ENCODE results near the gene RPUSD1.
A peak's percentile ranks its signal among the peaks of the same experiment; 100 is the strongest.

Gene RPUSD1

DNA sequence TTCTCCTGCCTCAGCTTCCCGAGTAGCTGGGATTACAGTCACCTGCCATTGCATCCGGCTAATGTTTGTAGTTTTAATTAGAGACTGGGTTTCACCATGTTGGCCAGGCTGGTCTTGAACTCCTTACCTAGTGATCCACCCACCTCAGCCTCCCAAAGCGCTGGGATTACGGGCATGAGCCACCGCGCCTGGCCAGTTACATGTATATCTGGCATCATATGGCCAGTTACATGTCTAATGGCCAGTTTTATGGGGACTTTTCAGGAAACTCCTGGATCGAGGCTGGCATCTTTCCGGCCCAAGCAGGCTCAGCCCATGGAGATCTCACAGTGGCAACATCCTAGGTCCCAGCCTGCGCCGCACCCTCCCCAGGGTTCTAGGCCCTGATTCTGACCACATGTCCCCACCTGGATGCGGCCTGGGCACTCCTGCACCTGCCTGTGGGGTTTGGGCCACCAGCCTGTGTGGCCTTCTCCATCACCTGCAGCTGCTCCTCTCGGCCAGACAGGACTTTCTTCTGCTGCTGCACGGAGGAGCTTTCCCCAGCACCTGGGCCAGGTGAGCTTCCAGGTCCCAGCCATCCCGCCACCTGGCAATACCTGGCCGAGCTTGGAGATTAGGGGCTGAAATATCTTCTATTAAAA, 46.1 kb downstream of the RPUSD1 start:
- in situ Hi-C loops (cut with HindIII; ENCODE audit: low pct_ligation_motif_present, low pct_unique_long_range_greater_than_20kb, low sequenced_read_pairs), result no loop called here
- no peak for DNase-seq

DNA sequence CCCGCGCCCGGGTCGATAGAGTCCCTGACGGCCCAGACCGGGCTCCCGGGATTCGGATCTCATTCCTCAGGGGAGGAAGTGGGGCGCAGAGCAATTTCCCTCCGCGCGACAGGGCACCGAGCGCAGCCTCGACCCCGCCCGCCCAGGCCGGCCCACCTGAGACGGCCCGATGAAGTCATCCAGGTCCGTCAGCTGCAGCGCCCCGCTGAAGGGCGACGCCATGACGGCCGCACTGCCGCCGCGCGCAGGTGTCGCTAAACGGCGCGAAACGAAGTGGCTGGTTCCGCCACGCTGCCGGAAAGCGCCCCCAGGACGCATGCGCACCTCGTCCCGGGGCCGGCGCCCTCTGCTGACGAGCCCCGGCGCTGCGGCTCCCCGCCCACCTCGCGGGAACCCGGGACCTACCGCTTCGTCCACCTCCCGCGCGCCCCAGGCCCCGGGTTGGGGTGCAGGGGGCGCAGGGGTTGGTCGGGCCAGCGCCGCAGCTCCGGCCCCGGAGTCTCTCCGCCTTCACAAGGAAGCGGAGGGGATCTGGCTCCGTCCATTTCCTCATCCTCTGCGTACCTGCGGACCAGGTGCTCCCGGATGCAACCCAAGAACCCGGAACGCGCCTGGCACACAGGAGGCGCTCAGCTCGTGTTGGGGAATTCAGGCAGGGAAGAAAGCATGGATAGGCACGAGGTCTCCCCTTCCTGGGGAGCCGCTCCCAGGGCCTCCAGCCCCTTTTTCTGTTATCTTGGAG, 47.2 kb downstream of the RPUSD1 start, which contains the start of gene CIAO3:
TSS of gene CIAO3 (minus strand) at position 234 of the 742 bp plus-strand sequence. CDS start at position 222, 12 bp downstream.
- peak; percentile 96 for DNase-seq
- in situ Hi-C loops (cut with HindIII; ENCODE audit: low pct_ligation_motif_present, low pct_unique_long_range_greater_than_20kb, low sequenced_read_pairs), result no loop called here

DNA sequence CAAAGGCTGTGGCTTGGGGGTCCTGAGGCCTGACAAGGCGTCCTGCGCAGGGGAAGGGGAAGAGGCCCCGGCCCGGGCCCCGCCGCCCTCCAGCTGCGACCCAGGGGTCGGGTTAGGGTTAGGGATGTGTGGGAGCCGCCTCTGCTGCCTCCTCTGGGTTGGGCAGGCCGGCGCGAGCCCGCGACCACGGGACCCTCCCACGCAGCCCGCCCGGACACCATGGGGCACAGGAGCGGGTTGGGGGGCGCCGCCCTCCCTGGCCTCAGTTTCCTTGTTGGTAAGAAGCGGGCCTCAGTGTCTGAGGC, 47.8 kb downstream of the RPUSD1 start:
- in situ Hi-C loops (cut with HindIII; ENCODE audit: low pct_ligation_motif_present, low pct_unique_long_range_greater_than_20kb, low sequenced_read_pairs), result no loop called here
- no peak for DNase-seq

DNA sequence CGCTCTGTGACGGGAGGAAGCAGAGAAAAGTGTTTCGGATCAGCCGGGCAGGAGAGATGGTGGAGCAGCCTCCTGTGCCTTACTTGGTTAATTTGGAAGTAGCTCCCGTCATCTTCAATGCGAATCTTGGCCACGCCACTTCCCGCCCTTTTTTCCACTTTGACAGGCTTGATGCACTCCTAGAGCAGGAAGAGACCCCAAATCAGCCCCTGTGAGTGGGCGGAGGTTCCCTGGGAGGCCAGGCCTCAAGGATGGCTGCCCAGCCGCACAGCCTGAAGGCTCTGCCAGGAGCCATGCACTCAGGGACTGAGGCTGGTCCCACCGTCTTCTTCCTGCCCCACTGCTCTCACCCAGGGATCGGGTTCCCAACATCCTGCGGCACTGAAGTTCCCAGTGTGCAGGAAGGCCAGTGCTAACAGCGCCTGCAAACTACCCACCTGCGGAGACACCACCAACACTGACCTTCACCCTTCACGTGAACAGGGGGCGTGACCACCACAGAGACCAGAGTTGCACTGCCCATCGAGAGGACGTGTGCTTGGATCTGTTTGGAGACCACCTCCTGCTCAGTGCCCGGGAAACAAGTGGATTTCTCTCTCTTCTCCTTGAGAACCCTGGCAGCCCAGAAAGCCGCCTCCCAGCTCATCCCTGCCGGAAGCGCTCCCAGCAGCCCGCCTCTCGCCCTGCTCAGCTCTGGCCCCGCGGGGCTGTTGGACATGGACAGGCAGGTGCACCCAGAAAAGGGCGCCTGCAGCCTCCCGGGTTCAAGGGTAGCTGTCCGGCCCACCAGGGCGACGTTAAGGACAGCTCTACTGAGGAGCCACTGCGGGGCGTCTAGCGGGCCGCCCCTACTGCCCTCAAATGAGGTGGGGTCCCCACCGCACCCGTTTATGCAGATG, 48.4 kb downstream of the RPUSD1 start:
- in situ Hi-C loops (cut with HindIII; ENCODE audit: low pct_ligation_motif_present, low pct_unique_long_range_greater_than_20kb, low sequenced_read_pairs), result no loop called here
- peak; percentile 35 for DNase-seq

DNA sequence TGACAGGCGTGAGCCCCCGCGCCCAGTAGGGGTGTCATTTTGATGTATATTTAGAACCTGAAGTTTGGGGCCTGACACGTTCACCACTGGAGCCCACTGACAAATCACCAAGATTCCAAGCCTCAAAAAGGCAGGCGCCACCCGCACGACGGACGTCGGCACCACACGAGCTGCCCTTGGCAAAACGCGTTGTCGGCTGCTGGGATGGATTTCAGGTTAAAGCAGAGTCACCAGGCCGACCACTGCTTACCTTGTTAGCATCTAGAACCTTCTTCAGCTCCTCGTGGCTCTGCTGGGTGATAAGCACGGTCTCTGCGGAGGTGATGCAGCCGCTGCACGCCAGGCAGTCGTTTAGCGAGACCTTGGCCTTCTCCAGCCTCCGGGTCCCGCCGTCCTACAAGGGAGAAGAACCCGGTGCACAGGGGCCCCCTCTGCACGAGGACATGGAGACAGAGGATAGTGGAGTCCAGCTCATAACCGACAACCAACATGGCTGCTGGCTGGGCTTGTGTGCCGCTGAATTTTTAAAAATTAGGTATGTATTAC, 51.2 kb downstream of the RPUSD1 start:
- DNase-seq, result no peak
- in situ Hi-C loops (cut with HindIII; ENCODE audit: low pct_ligation_motif_present, low pct_unique_long_range_greater_than_20kb, low sequenced_read_pairs), result no loop called here

DNA sequence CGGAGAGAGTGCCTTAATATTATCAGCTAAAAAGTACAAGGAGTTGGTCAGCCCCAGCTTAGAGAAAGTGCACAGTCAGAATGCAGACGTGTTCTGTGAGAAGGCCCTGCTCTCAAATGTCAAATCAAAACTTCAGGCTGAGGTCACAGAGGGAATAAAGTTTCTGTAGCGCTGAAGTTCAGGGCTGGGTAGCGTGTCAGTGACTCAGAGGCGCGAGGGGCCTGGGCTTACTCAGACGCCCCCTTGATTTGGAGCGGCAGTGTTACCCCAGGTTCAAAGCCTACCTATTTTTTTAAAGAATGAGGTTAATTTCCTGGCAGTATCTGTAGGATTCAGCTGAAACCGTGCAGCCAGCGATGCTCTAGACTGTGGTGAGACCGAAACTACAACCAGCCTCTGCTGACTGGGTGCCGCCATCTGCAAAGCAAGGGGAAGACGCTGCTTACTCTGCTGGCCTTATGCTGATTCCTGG, 52.2 kb downstream of the RPUSD1 start:
- DNase-seq, result no peak
- in situ Hi-C loops (cut with HindIII; ENCODE audit: low pct_ligation_motif_present, low pct_unique_long_range_greater_than_20kb, low sequenced_read_pairs), result no loop called here

DNA sequence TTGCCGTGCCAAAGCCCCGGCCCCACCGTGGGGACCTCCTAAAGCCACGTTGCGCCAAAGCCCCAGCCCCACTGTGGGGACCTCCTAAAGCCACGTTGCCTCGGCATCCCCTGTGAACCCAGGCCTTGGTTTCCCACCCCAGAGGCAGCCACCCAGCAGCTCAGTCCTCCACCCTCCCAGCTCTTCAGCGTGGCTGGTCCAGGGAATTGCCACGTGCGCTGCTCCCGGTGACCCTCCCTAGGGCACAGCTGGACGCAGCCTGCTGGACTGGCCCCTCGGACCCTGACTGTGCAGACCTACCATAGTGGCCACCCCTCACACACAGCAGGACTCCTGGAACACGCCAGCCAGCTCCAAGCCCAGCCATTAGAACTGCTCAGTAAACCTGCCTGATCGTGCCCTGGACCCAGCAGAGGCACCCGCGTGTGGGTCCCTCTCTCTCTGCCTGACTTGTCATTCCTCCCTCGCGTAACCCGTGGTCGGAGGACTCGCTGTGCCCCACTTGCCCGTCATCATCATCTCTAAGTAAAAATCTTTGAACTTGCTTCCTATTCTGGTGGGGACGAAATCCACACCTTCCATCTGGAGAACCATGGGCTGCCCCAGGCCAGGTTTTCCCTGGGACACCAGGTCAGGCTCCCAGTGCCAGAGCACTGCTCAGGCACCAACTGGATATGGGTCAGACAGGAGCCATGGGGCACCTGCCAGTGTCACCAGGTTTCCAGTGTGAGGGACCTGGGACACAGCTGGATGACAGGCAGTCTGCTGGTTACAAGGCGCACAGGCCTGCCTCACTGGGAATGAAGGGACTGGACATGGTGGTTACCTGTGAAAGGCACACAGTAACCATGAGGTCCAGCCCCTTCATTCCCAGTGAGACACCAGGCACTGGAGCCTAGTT, 53.0 kb downstream of the RPUSD1 start:
- in situ Hi-C loops (cut with HindIII; ENCODE audit: low pct_ligation_motif_present, low pct_unique_long_range_greater_than_20kb, low sequenced_read_pairs), result no loop called here

More for the DNA sequence above, 53.0 kb downstream of the RPUSD1 start:
- DNase-seq, result no peak

All from ACHN (cell line).